Left ventricle myocardium superior (tissue), 1 donor: ENCODE results near the gene ARHGAP15. TPM values are rescaled to one million over a fixed set of nuclear protein-coding genes. Genes with fewer than 3 reads are reported as not detected.

ENCODE experiments used
- ATAC-seq: fragments of 200-7000 bp; cut with Tn5 transposase; one replicate; pipeline ENCODE4 v1.9.1; 2020; ENCODE audit warnings: mild to moderate bottlenecking, moderate library complexity
- DNase-seq: peaks from one replicate; pipeline ENCODE4 v3.0.0-alpha.2; 2020
- intact Hi-C: fragments of 100-400 bp; cut with micrococcal nuclease; formaldehyde crosslinking; loops from one replicate; pipeline ENCODE4 v1.11.0; 2022
- total RNA-seq: library from RNA; stranded (reverse); fragmentation: NEBNext Ultra II Directional; extraction: Animal tissue kit (Norgen Biotek cat#: 25700); gene quantifications from one replicate; pipeline ENCODE4 v1.2.1, GENCODE V29; 2021
- donor health status: DM: no; HTN: yes; CAD: no; lungs with severe emphysema.

The ARHGAP15 gene
- total RNA-seq, 1 donor from 2014 or later, result 4.2 TPM

DNA sequence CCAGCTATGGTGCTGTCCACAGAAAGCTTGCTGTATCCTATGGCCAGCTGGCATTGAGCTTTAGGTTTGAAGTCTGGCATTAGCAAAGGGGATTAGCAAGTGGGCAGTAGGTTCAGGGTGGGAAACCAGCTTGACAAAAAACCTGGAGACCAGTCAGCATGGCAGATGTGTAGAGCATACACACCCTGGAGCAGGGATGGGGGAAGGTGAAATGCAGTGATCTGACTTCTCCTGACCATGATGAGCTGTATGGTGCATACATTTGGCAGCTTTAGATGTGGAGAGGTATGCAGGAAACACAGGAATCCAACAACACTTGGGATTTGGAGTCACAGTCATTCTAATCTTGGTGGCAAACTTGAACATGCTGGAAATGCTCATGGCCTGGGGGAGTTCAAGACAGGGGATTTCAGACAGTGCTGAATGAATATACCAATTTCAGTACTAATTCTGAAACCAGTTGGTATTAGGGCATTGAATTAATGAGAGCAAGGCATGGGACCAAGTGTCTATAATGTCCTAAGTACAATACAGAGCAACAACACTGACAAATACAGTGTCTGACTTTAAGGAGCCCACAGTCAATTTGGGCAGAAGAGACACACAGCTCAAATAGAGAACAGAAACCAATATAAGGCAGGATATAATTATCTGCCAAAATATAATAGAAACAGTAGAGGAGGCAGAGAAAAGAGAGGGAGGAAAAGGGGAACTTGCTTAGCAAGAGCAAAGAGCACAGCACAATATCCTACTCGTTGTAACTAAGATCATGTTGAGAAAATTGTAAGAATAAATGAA lies 11.8 kb downstream of the ARHGAP15 start:
- intact Hi-C loops, result no loop called here
- no peak for ATAC-seq
- no peak for DNase-seq

DNA sequence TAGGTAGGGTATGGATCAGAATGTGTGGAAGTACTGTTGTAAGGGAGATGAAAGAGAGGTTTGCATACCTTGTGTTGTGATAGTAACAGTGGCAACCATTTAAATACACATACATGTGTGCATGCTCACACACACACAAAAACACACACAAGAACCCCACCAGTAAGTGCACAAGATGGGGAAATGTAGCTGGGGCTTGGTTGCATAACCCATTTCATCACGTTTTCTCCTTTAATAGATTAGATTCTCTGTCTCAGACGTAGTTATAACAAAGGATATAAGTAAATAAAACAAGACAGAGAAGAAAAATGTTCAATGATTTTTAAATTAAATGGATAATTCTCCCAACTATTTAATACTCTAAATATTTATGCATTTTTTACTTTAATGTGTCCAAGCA lies 13.4 kb downstream of the ARHGAP15 start:
- intact Hi-C loops, result no loop called here
- no peak for ATAC-seq

DNA sequence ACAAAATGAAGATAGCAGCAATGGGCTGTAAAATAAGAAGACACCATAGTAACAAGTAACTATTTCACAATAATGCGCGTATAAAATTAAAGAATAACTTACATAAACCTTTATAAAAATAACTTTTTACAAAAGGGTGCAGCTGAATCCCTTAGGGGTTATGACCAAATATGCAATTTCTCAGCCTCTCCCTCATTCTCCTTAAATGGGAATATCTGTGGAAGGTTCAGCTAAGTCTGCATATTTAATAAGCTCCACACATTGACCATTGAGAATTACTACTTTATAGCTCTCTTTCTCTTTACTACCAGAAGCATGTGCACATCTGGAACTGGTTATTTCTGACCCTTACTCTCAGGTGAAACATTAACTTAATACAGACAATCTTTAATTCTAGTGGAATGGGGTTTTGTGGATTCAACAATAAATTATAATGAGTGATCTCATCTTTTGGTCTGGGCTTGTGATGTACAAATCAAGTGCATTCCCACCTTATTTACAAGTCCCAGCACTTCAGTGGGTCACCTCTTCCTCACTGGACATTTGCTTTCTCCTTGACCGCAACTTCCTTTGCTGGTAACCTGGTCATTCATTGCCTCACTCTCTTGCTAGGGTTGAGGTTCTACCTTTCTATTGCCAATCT lies 15.7 kb downstream of the ARHGAP15 start:
- no peak for DNase-seq
- no peak for ATAC-seq
- intact Hi-C loops, result no loop called here

More for the DNA sequence above, 13.4 kb downstream of the ARHGAP15 start:
- no peak for DNase-seq

DNA sequence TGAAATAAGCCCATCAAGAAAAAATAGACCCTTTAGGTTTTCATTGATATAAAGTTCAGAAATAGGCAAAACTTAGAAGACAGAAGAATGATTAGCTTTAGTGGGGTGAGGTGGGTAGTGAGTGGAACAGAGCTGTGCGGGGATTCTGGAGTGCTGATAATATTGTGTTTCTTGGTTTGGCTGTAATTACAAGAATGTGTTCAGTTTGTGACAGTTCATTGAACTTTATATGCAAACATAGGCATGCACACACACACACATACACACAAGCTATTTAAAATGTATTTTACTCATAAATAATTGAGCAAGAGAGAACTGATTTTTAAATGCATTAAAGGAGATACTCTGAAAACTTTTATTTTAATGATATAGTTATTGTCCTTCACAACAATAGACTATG lies 17.1 kb downstream of the ARHGAP15 start:
- intact Hi-C loops, result no loop called here
- DNase-seq (no peak), ATAC-seq (no peak)

DNA sequence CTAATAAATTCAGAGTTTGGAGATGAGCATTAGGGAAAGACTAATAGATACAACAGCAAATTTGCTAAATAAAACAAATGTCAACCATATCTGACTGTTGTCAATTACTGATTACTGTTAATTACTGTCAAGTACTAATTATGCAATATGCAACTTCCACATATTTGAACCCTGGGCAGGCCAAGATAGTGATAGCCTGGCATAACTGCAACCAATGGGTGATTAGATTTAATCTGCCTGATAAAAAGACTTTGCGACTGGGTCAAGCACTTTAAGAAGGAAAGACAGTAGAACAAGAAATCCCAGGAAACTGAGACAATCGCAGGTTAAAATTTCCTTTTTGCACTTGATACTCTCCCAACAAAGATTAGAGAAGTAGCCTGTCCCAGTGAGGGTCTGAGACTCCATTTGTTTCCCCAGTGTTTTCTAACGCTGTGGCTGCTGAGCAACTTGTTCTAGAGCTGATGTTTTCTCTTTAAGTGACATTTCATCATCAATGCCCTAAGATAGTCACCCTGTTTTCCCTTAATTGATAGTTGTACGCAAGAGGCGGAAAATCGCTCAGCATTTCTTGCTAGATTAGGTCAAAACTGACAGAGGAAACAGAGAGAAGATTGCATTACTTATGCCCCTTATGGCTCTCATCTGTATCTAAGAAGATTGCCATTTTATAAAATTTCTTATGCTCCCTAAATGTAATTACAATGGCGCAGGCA lies 17.8 kb downstream of the ARHGAP15 start:
- no peak for ATAC-seq
- intact Hi-C loops, result no loop called here
- no peak for DNase-seq

DNA sequence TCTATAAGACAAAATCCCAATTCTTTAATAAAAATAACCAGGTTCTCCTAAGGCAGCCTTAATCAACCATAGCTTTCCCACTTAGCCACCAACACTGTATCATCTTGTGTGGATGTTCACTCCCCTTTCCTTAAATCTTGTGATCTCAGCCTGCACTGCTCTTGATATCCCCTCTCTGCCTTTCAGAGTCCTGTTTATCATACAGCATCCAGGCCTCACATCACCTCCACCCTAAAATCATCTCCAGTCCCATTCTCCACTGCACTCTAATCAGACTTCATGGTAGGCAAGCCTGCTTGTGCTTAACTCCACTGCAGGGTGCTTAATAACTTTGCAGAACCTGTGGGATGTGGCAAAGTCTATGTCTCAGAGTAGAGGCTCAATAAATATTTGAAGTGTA lies 18.8 kb downstream of the ARHGAP15 start:
- no peak for DNase-seq
- no peak for ATAC-seq
- intact Hi-C loops, result no loop called here

DNA sequence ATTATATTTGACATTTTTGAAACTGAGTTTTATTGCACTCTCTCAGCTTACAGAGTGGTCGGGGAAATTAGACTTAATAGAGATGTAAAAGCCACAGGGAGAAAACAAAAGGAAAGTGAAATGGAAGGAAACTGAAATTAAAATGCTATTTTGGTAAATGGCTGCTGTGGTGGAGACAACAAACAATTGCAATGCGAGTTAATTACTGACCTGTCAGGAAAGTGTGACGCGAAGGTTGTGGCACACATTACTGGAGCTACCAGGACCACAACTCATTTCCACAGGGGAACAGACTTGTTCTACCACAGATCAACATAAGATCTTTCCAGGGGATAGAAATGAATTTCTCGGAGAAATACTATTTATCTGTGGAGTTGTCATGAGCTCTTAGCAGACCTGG lies 19.5 kb downstream of the ARHGAP15 start:
- no peak for ATAC-seq
- intact Hi-C loops, result no loop called here

DNA sequence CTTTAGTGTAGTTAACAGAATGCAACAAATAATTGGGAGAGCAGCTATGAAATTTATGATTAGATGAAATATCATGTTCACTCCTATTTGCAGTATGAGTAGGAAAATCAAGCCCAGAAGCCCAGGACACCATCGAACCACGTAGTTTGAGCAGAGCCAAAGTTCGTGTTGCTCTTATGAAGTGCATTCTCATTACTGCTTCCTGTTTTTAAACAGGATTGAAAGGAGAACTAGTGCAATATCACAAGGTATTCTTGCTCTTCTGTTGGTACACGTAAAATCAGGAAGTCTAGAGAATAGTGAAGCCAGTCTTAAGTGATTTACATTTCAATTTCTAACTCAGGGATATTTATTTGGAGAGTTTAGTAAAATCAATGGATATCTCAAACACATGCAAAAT lies 21.1 kb downstream of the ARHGAP15 start:
- DNase-seq (no peak), ATAC-seq (peak; percentile 25)
- intact Hi-C loops, result no loop called here

More for the DNA sequence above, 19.5 kb downstream of the ARHGAP15 start:
- no peak for DNase-seq

DNA sequence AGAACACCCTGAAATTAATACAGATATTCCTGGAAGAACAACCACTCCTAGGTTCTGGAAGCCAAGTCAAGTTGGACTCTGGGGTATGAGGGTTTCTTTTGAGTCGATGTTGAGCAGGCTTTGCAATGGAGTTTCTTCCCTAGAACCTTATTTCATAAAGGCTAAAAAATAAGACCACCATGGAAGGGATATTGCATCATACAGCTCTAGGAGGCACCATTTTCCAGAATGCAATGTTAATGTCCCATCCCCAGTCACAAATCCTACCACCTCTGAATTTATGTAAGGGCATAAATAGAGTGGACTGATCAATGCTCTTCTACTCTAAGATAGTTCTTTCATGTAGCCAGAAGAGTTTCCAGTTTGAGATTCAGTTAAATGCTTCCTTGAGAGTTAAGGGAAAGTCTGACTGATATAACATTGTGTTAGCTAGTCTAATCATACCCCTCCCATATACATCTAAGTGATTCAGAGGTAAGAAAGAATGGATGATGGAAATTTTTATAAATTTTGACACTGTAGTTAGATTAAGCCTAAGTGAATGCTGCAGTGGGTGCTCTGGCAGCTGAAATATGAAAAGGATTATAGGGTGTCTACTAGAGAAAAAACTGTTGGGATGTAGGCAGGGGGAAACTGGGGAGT lies 22.0 kb downstream of the ARHGAP15 start:
- DNase-seq (no peak), ATAC-seq (no peak)
- intact Hi-C loops, result no loop called here

DNA sequence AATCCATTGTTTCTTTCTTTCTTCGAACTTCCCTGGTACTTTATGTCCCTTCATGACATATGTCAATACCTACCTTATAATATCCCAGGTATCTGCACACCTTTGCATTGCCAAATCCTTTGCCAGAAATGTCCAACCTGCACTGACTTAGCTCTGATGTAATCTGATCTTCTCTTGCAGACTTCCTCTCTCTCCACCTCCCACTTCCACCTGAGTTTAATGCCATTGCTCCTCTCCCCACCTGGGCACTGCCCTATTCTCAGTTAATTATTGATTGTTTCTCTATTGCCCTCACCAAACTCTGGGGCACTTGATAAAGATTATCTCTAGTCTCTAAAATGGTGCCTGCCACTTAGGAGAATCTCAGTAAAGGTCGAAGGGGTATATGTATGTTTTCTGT lies 23.0 kb downstream of the ARHGAP15 start:
- DNase-seq (no peak), ATAC-seq (no peak)
- intact Hi-C loops, result no loop called here

DNA sequence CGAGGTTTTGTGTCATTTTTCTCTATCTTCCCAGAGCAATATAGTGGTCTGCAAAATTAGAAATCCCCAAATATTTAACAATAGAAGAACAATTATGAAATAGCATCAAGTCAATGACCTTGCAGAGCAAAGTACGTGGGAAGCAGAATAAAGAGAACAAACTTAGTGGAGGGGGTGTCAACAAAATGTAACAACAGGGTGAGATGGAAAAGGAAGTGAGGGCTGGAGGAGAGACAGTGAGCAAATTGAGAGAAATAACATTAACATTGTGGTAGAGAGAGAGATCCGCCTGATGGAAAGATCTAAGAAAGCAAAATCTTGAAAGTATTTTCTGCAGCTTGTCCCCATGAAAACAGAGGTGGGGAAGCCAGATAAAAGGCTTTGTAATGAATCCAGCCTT lies 23.4 kb downstream of the ARHGAP15 start:
- no peak for ATAC-seq
- intact Hi-C loops, result no loop called here

DNA sequence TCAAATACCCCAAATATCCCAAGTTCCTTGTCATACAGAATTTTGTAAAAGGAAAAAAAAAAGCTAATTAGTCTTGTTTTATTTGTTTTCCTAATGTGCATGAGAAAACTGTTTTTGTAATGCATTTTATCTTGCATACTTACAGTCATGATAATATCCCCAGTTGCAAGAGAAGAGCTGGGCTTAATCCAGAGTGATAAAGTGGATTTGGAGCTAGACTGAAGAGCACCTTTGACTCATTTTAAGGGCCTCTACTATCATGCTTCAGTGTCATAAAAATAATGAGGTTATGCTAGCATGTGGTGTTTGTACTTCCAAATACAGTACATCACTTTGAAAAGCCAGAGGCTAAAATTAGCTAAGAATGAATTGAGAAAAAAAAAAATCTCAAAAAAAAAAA lies 26.4 kb downstream of the ARHGAP15 start:
- no peak for DNase-seq
- intact Hi-C loops, result no loop called here
- no peak for ATAC-seq

More for the DNA sequence above, 23.4 kb downstream of the ARHGAP15 start:
- DNase-seq, result no peak

DNA sequence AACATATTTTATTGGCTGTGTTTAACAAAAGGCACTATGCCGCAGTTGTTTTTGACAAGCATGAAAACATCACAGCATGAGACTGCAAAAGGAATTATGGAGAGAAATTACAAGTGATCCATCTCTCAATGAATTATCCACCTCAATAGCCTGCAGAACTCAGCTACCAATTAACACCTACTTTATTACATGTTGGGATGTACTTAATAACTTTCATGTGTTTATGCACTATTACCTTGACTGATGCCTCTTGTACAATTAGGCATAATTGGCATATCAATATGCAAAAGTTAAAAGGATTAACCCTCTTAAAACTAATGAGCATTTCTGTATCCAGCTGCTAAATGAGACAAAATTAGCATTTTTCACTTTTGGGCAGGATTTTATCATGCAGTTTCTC lies 27.8 kb downstream of the ARHGAP15 start:
- no peak for ATAC-seq
- DNase-seq, result no peak
- intact Hi-C loops, result no loop called here

DNA sequence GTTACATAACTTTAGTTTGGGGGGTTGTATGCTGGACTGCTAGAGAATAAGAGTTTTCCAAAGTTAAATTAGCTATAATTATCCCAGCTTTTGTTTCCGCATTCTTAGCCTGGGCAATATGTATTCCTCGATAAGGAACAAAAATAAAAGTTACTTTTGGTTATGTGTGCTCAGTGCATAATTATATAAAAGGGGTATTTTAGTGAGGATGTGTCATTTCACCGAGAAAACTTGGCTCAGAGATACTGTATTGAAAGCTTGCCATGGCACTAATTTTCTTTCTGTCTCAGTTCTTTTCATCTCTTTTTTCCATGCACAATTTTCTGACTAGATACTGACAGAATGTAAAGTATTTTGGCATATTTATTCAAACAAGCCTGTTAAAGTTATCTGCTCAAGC lies 28.2 kb downstream of the ARHGAP15 start:
- intact Hi-C loops, result no loop called here
- DNase-seq (no peak), ATAC-seq (no peak)

DNA sequence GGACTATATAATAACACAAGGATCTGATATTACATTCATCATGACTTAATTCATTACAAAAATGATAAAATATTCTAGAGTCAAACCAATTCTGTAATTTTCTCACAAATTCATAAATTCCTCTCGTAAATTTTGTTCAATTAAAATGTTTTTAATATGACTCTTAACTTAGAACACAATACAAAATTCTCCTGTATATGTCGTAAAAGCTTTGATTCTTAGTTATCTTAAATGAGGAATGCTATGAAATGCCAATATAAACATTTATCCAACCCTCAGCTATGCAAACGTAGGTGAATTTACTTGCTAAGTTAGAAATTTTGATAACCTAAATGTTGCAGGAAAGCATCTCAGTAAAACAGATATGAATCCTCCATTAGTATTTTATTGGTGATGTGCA lies 28.9 kb downstream of the ARHGAP15 start:
- no peak for DNase-seq
- no peak for ATAC-seq

DNA sequence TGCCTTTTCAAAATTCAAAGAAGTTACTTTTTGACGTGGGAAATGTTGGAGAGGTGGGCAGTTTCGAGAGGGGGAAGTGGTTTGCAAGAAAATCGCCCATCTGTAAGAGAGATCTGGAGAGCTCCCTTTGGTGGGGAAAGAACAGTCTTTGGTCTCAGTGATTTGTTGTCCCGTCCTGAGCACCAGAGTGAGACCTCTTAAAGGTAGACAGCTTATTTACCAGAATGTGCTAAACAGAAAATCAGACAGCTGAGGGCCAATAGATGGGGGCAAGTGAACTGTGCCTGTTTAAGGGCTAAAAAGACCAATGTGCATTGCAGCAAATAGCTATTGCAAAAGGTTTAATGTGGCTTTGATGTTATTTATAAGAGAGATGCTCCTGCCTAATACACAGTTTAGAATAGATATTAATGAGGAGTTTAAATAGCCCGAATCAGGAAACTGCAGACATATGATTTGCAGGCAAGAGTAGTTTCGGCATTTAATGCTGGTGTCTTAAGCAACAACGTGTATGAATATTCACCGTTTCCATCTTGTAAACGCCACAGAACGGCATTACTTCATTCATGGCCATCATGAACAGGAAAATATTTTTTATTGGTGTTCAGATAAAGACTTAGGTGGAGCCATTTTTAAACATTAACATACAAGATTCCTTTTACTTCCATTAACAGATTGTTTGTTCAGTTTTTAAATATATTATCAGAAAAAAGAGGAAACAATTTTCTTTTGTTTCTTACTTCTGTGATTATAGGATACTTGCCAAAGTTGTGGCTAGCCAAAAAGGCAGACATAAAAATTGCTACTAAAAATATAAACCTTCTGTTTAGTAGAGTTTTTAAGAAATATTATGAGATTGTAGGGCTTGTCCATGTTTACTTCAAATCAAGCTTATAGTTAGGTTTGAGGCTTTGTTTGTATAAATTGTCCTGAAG lies 29.6 kb downstream of the ARHGAP15 start:
- intact Hi-C loops, result no loop called here
- DNase-seq, result no peak
- no peak for ATAC-seq

More for the DNA sequence above, 28.9 kb downstream of the ARHGAP15 start:
- intact Hi-C loops, result no loop called here

DNA sequence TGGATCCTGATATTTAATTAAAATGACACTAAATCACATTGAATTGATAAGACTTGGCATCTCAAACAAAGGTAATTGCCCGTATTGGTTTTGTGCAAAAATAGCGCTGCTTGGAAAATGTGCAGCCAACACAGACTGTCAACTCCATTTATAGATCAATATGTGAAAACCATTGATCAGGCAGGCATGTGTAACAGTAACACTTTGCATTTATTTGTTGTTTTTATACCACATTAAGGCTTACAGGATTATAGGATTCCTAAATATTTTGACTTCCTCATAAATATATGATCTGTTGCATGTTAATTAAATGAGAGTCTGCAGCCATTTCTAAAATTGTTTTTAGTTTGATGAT lies 30.2 kb downstream of the ARHGAP15 start:
- no peak for DNase-seq
- intact Hi-C loops, result no loop called here
- no peak for ATAC-seq

DNA sequence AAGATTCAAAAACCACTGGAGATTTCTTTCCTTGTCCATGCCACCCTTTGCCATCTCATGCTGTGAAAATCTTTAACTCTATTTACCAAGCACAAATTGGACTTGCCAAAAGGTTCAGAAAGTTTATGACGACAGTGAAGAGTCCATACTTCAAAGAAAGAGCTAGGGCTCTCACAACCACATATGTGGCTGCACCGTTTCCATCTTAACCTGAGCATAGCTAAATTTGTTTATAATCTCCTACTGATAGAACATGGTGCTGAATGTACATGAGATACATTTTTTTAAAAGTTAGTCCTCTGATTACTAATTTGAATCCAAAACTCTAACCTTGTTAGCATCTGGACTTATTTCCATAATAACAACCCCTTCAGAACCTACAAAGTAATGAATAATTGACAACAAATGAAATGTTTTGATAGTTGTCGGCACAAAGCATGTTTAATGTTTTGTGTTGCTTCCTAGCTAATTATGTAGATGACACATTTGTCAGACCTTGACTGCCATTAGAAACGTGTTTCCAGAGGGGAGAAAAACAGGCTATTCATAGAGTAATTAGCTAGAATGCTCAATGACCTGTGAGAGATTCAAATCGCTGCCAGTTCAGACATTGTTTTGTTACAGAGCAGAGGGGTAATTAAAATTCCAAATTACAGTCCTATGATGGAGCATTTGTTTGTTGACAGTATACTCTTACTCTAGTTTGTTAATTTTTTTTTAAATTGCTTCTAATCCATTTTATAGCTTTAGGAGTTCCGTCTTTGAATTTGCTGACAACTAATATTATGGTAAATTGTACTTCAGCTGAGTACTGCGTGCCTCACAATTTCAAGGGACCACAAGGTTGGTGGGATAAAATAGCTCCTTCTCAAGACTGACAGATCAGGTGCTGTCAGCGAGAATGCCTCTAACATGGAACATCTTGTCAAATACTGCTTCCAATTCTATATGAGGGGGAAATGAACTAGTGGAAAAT lies 31.8 kb downstream of the ARHGAP15 start:
- no peak for DNase-seq
- ATAC-seq, result no peak
- intact Hi-C loops, result no loop called here
